Measurements from ENCODE around the gene UBA3.

Gene UBA3

DNA sequence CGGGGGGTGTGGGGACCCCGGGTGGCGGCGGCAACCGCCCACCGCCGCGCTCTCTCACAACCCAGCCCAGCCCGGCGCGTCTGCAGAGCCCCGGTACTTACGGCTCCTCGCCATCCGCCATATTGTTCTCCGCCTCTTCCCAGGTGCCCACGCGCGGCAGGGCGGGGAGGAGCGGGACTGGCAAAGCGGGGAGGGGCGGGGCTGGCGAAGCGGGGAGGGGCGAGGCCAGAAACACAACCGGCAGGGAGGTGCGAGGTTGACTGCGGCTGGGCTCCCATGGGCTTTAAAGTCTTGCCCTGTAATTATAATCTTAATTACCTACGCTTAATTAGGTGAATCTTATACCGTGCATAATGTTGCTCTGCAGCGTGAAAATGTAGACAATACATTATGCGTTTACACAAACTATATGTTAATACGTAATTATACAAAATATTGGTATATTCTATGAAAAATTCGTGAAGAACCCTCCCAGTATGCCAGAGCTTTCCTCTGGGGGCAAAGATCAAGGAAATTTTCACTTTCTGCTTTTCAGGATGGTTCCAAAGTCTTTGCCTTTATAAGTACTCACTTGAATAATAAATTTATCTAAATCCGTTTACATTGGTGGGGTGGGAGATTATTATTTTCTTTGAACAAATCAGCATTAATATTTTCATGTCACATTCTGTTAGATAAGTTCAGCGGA is at the start of gene UBA3:
TSS of gene UBA3 (minus strand) at position 133 of the 688 bp plus-strand sequence. CDS start at position 121, 12 bp downstream.
- peak; percentile 92 for DNase-seq

DNA sequence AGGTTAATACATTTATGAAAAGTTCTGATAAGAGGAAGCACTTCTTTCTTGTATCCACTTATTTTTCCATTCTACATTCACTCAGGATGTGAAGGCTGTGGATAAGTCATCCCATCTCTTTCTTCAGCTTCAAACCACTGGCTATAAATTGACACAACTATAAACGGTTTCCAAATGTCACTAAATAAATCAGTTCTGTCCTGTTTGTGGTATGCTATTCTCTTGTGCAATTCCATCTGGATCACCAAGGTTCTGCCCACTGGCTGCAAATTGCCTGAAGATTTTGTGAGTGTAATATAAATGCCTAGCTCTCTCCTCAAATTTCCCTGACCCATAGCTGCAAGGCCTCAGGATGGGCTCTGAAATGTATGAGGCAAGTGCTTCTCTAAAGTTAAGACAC is 49.4 kb upstream of the UBA3 start:
- no peak for DNase-seq

DNA sequence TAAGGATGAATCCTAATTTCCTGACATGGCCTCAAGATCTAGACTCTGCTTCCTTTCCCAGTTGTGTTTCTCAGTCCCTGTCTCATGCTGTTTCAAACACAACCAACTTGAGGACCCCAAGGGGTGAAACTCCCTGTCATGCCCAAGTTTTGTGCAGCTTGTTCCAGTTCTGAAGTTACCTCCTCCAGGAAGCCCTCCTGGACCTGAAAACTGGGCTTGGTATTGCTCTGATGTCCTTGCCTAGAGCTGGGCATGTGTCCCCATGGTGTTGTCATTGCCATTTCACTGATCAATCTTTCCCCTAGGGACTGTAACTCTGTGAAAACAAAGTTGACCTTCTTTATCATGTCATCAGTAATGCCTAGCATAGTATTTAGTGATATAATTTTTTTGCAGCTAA is 48.3 kb upstream of the UBA3 start:
- DNase-seq, result no peak

DNA sequence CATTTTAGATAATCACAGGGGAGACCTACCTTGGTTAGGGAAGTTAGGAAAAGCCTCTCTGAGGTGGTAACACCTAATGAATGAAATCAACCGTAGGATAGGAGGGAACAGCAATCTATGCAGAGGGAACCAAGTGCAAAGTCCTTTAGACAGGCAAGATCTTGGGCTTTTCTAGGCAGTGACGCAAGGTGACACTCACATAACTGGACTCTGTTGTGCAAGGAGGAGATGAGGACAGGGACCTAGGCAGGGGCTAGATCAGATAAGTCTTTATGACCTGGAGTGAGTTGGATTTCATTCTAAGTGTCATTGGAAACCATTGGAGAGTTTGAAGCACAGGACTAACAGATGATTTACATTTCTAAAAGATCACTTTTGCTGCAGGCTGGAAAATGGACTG is 46.8 kb upstream of the UBA3 start:
- no peak for DNase-seq

DNA sequence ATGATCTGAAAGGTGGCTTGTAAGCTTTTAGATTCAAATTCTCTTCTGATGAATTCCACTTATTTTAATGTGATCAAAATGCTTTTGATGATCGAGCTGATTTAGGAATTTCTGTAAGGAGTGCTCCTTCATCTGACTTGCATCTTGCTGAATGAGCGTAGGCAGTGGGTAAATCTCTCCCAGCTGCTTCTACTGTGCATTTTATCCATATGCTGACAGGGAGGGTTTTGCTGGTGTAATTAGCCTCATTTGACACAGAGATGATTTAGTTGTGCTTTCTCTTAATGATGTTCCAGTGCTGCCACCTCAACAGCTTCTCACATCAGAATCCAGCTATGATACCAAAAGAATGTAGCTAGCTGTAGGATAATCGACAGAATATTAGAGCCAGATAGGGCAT is 46.1 kb upstream of the UBA3 start:
- no peak for DNase-seq

DNA sequence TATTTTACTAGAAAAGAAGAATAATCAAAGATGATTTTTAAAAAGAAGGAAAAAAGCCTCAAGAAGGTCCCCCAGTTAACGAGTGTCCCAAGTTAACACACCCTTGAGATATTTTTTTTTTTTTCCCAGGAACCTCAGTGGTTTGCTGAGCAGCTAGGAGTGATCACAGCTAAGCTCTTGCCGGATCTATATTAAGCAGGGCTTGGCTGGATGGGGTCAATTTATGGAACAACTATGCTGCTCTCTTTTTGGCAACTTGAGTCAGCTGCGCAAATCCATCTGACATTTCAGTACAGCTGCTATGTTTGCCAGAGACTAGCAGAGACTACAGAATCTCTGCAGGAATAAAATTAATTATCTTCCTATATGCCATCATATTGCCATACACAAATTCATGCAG is 42.2 kb upstream of the UBA3 start, which contains the start of gene LMOD3:
TSS of gene LMOD3 (minus strand) at position 193 of the 400 bp plus-strand sequence. CDS start 209 bp downstream, outside the sequence.
- DNase-seq, result no peak

DNA sequence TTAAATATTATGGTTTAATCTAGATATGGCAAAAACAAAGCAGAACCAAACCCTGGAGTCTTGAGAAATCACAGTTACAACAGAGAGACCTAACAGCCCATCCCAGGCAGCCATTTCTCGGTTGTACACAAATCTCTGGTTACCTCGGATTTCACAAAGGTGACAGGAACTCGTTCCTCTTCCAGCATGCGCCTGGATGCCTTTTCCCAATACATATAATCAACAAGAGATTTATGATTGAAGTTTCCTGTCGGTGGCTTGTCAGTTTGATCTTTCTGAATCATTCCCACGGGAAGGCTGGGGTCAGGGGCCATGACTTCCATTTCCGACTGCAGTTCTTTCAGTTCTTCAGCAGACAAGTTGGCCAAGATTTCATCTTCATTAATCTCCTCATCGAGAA is 41.8 kb upstream of the UBA3 start:
- DNase-seq, result no peak

DNA sequence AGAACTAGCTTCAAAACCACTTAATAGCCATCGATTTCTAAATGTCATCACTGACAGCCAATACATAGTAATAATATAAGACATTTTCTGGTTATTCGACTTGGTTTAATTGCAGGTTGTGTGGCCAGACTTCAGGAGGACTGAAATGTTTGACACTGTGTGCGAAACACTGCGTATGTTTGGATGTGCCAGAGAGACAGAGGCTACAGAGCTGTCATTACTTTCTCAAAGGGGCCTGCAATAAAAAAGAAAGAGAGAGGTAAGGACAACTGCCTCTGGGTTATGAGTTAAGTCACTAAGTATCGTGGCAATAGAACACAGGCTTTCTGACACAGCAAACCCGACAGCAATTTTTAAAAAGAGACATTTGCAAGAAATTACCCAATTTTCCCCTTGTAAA is 41.3 kb upstream of the UBA3 start:
- DNase-seq, result no peak

DNA sequence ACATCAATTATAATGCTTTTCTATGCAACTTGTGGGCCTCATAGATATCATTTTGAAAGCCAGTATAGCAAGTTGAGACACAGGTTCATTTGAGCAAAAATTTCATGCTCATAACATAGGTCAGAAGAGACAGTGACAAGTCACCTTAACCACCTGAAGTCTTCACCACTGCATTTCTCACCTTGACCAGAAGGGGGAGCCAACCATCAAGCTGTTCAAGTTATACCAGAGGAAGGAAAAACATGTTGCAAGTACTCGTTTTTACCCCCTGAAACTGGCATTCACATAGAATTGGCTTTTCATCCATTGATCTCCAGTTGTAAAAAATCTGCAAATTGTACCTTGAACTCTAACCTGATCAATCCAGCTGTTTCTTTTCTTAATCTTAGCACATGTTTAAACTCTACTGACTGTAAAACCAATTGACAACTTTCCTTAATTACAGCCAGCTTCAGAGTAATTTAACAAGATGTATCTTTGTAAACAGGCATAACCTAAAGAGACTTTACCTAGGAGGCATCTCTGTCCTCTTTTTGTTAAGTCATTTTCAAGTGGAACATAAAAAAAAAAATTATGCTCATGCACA is 40.8 kb upstream of the UBA3 start:
- peak; percentile 86 for DNase-seq

DNA sequence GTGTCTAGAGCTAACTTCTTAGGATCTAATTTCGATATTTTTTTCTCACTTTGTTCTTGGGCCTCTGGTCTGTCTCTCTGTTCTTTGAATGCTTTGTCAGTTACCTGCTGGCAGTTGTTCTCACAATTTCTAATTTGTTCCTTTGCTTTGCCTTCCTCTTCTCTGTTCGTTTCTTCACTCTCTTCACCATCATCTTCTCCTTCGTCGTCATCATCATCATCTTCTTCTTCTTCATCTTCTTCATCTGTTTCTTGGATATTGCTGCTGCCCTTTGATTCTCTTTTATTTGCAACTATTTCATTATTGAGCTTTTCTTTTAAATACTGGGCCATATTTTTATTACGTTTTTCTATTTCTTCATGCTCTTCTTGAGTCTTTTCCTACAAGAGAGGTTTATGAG is 39.5 kb upstream of the UBA3 start:
- no peak for DNase-seq

DNA sequence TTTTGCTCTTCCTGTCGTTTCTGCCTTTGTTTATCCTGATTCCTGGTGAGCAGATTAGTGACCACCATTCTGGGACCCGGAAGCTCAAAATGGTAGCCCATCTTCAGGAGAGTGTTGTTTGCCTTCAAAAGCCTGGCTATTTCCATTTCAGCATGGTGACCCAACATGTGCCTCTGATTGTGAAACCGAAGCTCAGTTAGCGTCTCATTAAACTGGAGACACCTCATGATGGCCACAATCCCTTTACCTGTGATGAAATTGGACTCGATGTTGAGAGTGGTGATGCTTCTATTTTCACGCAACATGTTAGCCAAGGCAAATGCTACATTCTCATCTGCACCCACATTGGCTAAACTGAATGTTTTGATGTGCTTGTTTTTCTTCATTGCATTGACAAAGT is 39.0 kb upstream of the UBA3 start:
- no peak for DNase-seq

DNA sequence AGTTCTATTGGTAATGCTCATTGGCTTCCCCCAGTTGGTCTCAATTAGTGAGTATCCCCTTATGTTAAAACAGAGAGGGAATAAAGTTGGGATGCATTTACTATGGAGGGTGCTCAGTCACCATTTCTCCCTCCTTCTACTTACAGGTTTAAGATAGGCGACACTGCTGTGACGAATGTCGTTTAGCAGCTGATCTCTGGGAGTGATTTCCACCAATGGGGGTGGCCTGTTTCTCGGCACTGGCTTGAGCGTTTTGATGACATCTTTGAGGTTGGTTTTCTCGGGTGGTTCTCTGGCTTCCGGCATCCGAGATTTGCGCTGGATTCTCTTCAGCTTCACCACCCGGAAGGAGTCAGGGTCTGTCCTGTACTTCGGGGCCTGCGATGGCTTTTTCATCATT is 38.4 kb upstream of the UBA3 start:
- DNase-seq, result no peak

DNA sequence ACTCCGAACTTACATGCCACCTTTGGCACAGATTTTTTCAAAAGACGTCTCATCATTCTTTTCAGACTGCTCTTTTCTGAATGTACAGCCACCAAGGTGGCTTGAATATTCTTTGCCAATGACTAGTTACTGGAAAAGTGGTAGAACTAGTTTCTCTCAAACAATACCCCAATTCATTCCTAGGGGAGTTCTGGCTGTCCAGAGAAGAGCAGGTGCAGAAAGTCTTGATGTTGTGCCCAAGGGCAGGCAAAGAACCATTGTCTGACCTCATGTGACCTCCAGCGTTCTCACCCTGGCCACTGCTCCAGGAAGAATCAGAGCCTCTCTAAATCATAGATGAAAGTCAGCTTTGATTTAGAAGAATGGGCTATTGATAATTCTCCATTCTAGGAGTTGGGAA is 36.7 kb upstream of the UBA3 start:
- no peak for DNase-seq

DNA sequence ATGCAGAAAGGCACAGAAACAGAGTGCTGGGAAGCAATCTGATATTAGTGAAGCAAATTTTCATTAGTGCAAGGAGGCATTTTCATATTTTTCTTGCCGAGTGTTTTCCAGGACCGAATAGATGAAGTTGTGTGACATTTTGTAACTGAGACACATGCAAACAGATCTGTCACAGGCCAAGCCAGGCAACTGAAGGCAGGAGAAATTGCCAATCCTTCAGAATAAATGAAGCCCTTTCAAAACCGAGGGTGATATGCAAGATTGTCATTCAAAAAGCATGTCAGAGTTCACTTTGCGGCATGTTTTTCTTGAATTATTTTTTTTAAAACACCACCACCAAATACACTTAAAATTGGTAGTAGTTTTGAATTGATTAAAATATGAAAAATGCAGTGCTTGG is 36.0 kb upstream of the UBA3 start:
- no peak for DNase-seq

DNA sequence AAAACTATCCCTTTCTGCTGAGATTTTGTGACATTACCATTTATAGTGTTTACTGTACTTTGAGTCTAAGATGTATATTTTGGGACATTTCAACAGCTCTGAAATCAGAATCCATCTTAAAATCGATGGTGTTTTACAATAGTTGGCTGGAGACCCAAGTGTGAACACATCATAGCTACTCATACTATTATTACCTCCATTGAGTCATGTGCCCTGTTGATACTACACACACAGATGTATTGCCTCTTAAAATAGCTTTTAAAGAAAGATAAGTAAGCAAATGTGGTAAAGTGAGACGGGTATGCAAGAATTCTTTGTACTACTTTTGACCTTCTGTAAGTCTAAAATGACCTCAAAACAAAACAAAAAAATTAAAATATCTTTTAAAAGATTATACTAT is 35.6 kb upstream of the UBA3 start:
- no peak for DNase-seq

DNA sequence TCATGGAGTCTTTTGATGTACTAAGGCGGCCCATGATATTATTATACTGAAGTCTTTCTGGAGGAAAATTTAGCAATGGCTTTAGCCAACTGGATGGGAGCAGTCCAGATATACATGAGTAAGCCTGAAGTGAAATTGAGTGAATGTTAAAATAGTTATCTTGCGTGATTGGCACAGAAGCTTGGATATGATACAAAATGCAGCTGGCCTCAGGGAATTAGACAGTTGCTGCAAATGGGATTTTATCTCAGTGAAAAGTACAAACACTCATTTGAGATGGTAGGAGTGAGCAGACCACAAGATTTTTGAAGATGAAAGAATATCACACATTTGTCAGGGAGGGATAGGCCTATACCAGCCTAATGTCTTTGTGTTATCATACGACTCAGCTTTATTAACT is 33.4 kb upstream of the UBA3 start:
- DNase-seq, result no peak

DNA sequence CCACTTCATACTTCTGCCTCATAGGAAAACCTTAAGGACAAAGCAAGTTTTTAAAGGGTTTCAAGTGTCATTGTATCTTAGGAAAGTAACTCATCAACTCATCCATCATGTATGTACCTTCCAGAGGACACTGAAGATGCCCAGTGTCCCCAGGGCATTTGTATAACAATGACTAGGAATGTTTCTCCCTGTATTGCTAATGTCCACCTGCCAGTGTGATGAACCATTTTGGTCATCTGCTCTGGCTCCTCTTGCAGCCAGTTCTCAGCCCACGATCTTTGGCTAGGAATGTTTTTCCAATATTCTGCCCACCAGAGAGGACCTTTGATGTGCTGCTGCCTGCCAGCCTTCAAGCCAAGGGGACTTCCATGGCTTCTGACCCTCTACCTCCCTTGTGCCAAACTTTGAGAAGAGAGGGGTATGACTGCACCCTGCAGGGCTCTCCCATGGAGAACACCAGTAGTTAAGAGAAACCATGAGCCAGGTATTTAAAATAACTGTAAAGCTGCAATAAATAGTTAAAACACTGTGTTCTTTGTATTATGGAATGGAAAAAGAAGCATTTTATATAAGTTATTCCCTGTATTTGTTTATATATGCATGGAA is 30.9 kb upstream of the UBA3 start:
- DNase-seq, result no peak

DNA sequence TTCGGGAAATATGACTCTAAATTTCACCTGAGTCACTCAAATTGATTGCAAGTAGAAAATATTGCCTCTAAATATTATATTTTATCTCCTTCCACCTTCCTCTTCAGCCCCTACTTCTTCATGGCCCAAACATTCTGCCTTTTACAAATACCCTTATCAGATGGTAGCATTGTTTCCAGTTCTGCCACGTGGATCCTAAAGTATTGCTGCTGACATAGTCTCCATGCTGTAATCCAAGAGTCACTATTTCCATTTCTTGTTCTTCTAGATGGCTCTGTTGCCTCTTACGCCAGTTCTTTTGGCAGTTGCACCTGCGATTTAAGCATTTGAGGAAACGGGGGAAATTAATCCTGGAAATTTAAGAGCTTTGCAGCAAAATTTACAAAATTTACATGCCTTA is 28.6 kb upstream of the UBA3 start:
- DNase-seq, result no peak

DNA sequence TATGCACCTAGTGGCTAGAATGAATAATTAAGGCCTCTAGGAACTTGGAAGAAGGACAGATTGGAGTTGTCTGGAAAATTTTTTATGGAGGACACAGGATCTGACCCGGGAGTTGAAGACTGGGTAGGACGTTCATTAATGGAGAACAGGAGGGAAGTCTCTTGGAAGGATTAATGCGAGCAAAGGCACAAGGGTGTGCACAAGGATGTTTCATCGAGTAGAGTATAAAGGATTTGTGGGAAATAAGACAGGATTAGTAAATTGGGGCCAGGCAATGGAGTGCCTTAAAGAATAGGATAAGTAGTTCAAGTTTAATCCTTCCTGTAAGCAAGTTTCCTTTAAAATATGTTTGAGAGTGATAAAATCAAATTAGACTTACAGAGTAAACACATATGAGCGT is 27.7 kb upstream of the UBA3 start:
- no peak for DNase-seq

DNA sequence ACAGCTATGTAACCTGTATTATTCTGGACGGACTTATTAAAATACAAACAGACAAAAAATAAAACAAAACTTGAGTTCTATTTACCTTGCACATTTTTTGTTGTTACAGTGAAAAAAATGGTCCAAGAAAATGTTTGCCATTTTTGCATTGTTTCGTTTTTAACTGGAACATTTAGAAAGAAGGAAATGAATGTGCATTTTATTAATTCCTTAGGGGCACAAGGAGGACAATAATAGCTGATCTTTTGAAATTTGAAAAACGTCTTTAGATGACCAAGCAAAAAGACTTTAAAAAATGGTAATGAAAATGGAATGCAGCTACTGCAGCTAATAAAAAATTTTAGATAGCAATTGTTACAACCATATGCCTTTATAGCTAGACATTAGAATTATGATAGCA is 25.2 kb upstream of the UBA3 start:
- no peak for DNase-seq

DNA sequence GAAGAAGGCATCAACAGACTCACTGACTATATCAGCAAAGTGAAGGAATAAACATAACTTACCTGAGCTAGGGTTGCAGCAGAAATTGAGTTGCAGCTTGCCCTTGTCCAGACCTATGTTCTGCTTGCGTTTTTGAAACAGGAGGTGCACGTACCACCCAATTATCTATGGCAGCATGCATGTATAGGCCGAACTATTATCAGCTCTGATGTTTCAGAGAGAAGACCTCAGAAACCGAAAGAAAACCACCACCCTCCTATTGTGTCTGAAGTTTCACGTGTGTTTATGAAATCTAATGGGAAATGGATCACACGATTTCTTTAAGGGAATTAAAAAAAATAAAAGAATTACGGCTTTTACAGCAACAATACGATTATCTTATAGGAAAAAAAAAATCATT is 24.4 kb upstream of the UBA3 start:
- no peak for DNase-seq

DNA sequence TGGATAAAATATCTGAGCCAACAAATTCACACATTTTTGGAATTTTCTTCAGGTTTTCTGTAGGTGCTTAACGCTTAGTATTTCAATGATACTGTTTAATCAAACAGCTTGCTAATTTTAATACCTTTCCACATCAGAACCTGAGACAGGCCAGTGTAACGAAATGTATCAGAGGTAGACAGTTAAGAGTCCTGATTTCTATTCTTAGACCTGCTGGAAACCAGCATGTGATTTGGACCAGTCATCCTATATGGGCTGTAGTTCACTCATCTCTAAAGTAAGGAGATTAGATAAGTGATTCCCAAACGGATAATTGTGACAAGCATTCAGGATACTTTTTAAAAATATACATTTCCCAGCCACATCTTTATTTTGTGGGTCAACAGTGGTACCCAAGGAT is 23.0 kb upstream of the UBA3 start:
- DNase-seq, result no peak

DNA sequence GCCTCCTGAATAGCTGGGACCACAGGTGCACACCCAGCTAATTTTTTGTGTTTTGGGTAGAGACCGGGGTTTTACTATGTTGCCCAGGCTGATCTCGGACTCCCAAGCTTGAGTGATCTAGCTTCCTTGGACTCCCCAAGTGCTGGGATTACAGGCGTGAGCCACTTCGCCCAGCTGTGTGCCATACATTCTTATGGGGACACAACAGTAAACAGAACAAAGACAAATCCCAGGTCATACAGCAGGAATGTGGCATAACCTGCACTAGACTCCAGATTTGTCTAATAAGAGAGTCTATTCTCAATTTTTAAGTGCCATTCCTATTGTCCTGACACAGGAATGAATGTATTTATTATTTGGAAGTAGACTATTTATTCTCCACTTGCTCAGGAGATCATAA is 22.2 kb upstream of the UBA3 start:
- no peak for DNase-seq

DNA sequence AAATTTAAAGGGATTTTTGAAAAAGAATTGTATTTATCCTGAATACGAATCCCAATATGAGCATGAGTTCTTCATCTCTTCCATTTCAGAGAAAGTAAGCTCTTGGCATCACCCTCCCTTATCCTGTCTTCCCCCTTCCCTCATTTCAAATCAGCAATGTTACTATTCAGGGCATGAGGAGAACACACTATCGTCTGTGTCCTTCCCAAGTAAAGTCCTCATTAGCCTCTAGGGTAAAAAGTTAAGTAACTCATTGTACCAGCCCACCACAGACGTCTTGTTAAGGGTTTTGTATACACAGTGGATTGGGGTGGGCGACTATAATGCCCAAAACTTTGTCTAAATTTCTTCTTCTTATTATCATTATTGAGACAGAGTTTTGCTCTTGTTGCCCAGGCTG is 19.4 kb upstream of the UBA3 start:
- no peak for DNase-seq

Data from CD4-positive, alpha-beta T cell treated with Interleukin-12 subunit alpha and Interleukin-12 subunit beta, for 1 hour (primary cell).